Stimulated activated CD8-positive, alpha-beta memory T cell treated with anti-CD3 and anti-CD28 coated beads, Interleukin-4, amount 100 ng/mL, for 1 hour (primary cell): Measurements from ENCODE around the gene DHCR24.
"Not testable (repeated sequence)": the region's sequence is repeated elsewhere in the genome, so short reads cannot be mapped to it uniquely, and the experiment has no call there.

Experiments
- DNase-seq, 2 donors: peaks; one replicate each; pipeline ENCODE4 v3.0.0-alpha.2; 2020; ENCODE audit warnings: low read depth in 2 of 2, low spot score in 1 of 2

DHCR24 gene

GRCh38 chr1:54888080-54888733, 1.2 kb upstream of the DHCR24 start:
- no peak for DNase-seq

GRCh38 chr1:54887665-54888071, 673 bp upstream of the DHCR24 start:
- DNase-seq, result no peak

GRCh38 chr1:54885807-54886723, 930 bp downstream of the DHCR24 start:
- DNase-seq, result no peak

GRCh38 chr1:54885237-54885679, 1.7 kb downstream of the DHCR24 start:
- no peak for DNase-seq

GRCh38 chr1:54884768-54885167, 2.2 kb downstream of the DHCR24 start:
- no peak for DNase-seq

- no peak for DNase-seq
Measured at GRCh38 chr1:54884135-54884586, 2.8 kb downstream of the DHCR24 start.

- DNase-seq, result no peak
Measured at GRCh38 chr1:54883349-54884102, 3.5 kb downstream of the DHCR24 start.

GRCh38 chr1:54882519-54882918, 4.5 kb downstream of the DHCR24 start:
- DNase-seq, result no peak

- not testable (repeated sequence) for DNase-seq
Measured at GRCh38 chr1:54881604-54882003, 5.4 kb downstream of the DHCR24 start.

GRCh38 chr1:54879872-54880271, 7.1 kb downstream of the DHCR24 start:
- no peak for DNase-seq

- DNase-seq, result no peak
Measured at GRCh38 chr1:54876814-54877213, 10.2 kb downstream of the DHCR24 start.

- DNase-seq, result no peak
Measured at GRCh38 chr1:54875000-54875399, 12.0 kb downstream of the DHCR24 start.

- no peak for DNase-seq
Measured at GRCh38 chr1:54874079-54874830, 12.7 kb downstream of the DHCR24 start.

GRCh38 chr1:54872036-54872331, 15.0 kb downstream of the DHCR24 start:
- DNase-seq, result no peak

GRCh38 chr1:54871275-54872035, 15.5 kb downstream of the DHCR24 start:
- DNase-seq, result no peak

- DNase-seq, result no peak
Measured at GRCh38 chr1:54870869-54871268, 16.1 kb downstream of the DHCR24 start.

GRCh38 chr1:54869173-54869851, 17.7 kb downstream of the DHCR24 start:
- DNase-seq, result no peak

GRCh38 chr1:54867717-54868057, 19.3 kb downstream of the DHCR24 start:
- DNase-seq, result no peak

GRCh38 chr1:54866801-54867716, 19.9 kb downstream of the DHCR24 start:
- DNase-seq, result no peak
